ENCODE data around the gene KRTCAP2. TPM values are rescaled to one million over a fixed set of nuclear protein-coding genes. Genes with fewer than 3 reads are reported as not detected.
A peak's percentile ranks its signal among the peaks of the same experiment; 100 is the strongest.
"Not testable (repeated sequence)": the region's sequence is repeated elsewhere in the genome, so short reads cannot be mapped to it uniquely, and the experiment has no call there.

The KRTCAP2 gene
- total RNA-seq, 6 experiments from 2014 or later: 231 to 351 (median 285) TPM

DNA sequence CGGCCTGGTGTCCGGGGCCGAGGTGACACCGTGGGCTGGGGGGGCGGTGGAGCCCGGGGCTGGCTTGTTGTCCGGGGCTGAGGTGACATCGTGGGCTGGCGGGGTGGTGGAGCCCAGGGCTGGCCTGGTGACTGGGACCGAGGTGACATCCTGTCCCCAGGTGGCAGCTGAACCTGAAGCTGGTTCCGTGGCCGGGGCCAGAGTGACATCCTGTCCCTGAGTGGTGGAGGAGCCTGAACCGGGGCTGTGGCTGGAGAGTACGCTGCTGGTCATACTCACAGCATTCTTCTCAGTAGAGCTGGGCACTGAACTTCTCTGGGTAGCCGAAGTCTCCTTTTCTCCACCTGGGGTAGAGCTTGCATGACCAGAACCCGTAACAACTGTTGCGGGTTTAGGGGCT lies 18.8 kb upstream of the KRTCAP2 start:
- Mint-ChIP-seq H3K4me1 (ENCODE audit: low read depth) (peaks cover 36% of the 10 kb centered on the region), H3K27me3 (ENCODE audit: insufficient read depth) (peaks cover 12% of the 10 kb centered on the region), H3K9me3 (no peaks in the 10 kb centered on the region), H3K27ac (peak overlapping the region; percentile 55; the same call in 1 of the 2 replicates), H3K4me3 (no peak overlapping the region), H3K36me3 (ENCODE audit: low read depth) (peaks cover 11% of the 10 kb centered on the region)
- no peak for DNase-seq
- TF ChIP-seq, protein P1, sequence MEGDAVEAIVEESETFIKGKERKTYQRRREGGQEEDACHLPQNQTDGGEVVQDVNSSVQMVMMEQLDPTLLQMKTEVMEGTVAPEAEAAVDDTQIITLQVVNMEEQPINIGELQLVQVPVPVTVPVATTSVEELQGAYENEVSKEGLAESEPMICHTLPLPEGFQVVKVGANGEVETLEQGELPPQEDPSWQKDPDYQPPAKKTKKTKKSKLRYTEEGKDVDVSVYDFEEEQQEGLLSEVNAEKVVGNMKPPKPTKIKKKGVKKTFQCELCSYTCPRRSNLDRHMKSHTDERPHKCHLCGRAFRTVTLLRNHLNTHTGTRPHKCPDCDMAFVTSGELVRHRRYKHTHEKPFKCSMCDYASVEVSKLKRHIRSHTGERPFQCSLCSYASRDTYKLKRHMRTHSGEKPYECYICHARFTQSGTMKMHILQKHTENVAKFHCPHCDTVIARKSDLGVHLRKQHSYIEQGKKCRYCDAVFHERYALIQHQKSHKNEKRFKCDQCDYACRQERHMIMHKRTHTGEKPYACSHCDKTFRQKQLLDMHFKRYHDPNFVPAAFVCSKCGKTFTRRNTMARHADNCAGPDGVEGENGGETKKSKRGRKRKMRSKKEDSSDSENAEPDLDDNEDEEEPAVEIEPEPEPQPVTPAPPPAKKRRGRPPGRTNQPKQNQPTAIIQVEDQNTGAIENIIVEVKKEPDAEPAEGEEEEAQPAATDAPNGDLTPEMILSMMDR (IDR thresholded peaks at IDR 0.05): no peak

DNA sequence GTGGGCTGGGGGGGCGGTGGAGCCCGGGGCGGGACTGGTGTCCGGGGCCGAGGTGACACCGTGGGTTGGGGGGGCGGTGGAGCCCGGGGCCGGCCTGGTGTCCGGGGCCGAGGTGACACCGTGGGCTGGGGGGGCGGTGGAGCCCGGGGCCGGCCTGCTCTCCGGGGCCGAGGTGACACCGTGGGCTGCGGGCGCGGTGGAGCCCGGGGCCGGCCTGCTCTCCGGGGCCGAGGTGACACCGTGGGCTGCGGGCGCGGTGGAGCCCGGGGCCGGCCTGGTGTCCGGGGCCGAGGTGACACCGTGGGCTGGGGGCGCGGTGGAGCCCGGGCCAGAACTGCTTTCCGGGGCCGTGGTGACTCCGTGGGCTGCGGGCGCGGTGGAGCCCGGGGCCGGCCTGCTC lies 16.8 kb upstream of the KRTCAP2 start:
- not testable (repeated sequence) for H3K4me3 Mint-ChIP-seq; DNase-seq; H3K36me3 Mint-ChIP-seq (ENCODE audit: low read depth); H3K9me3 Mint-ChIP-seq; H3K27ac Mint-ChIP-seq
- Mint-ChIP-seq H3K27me3 (ENCODE audit: insufficient read depth) (peaks cover 12% of the 10 kb centered on the region), H3K4me1 (ENCODE audit: low read depth) (peaks cover 22% of the 10 kb centered on the region)

DNA sequence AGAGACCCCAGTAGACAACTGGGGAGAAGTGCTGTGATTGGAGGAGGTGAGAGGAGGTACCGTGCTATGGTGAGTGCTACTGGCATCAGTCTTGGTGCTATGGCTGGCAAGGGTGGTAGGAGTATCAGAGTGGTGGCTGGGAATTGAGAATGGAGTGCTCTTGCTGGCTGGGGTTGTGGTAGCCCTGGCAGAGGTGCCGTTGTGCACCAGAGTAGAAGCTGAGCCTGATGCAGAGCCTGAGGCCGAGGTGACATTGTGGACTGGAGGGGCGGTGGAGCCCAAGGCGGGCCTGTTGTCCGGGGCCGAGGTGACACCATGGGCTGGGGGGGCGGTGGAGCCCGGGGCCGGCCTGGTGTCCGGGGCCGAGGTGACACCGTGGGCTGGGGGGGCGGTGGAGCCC lies 15.2 kb upstream of the KRTCAP2 start:
- Mint-ChIP-seq H3K9me3 (no peaks in the 10 kb centered on the region), H3K27ac (peak overlapping the region; percentile 36), H3K4me1 (ENCODE audit: low read depth) (peaks cover 9% of the 10 kb centered on the region), H3K27me3 (ENCODE audit: insufficient read depth) (peaks cover 2% of the 10 kb centered on the region; the same call in 1 of the 2 replicates), H3K4me3 (no peak overlapping the region), H3K36me3 (ENCODE audit: low read depth) (peaks cover 5% of the 10 kb centered on the region; the same call in 1 of the 2 replicates)
- TF ChIP-seq, protein P1 (IDR thresholded peaks at IDR 0.05): no peak
- no peak for DNase-seq

DNA sequence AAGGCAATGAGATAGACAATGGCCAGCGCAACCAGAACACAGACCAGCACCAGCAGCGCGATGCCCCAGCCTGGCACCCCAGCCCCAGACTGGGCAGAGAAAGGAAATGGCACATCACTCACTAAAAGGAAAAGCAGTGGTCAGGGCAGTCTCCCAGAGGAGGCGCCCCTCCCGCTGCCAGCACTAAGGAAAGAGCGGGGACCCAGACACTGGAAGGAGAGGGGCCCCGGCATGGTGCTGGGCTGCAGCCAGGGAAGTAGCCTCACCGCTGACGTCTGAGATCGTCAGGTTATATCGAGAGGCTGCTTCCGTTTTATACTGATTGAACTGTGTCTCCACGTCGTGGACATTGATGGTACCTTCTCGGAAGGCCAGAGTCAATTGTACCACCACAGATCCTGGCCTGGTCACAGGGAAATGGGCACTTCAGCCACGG lies 14.4 kb upstream of the KRTCAP2 start:
- Mint-ChIP-seq H3K36me3 (ENCODE audit: low read depth) (peaks cover 5% of the 10 kb centered on the region; the same call in 1 of the 2 replicates), H3K9me3 (no peaks in the 10 kb centered on the region), H3K27ac (no peak overlapping the region), H3K4me3 (no peak overlapping the region), H3K4me1 (ENCODE audit: low read depth) (0 out of 2 replicates have a peak, but pooled peaks cover 7% of the 10 kb centered on the region), H3K27me3 (ENCODE audit: insufficient read depth) (peaks cover 2% of the 10 kb centered on the region; the same call in 1 of the 2 replicates)
- TF ChIP-seq, protein P1 (IDR thresholded peaks at IDR 0.05): no peak
- no peak for DNase-seq

DNA sequence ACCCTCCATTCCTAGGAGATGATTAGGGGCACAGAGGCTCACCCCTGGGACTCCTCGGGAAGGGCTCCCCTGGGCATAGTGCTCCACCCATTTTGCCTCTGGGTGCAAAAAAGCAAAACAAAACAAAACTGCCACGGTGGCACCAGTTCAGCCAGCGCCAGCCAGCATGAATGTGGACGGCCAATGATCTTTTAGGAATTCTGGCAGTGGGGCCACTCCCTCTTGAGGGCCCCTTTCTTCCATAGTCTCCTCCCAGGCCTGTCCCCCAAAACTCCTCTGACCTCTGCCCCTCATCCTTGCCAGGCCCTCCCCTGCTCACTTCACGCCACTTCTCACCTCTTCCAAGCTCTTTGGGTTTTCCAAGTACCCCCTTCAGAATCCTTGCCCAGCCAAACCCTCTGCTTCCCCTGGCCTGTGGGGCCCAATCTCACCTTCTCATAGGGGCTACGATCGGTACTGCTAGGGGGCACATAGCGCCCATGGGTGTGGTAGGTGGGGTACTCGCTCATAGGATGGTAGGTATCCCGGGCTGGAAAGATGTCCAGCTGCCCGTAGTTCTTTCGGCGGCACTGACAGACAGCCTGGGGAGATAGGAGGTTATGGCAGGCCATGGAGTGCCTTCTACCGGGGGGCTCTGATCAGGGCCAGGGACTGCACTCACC lies 13.8 kb upstream of the KRTCAP2 start:
- DNase-seq: no peak
- Mint-ChIP-seq H3K9me3 (no peaks in the 10 kb centered on the region), H3K27ac (no peak overlapping the region), H3K4me3 (no peak overlapping the region), H3K36me3 (ENCODE audit: low read depth) (peaks cover 5% of the 10 kb centered on the region; the same call in 1 of the 2 replicates), H3K27me3 (ENCODE audit: insufficient read depth) (no peaks in the 10 kb centered on the region; the same call in 1 of the 2 replicates), H3K4me1 (ENCODE audit: low read depth) (0 out of 2 replicates have a peak, but pooled peaks cover 7% of the 10 kb centered on the region)
- TF ChIP-seq, protein P1 (IDR thresholded peaks at IDR 0.05): no peak

DNA sequence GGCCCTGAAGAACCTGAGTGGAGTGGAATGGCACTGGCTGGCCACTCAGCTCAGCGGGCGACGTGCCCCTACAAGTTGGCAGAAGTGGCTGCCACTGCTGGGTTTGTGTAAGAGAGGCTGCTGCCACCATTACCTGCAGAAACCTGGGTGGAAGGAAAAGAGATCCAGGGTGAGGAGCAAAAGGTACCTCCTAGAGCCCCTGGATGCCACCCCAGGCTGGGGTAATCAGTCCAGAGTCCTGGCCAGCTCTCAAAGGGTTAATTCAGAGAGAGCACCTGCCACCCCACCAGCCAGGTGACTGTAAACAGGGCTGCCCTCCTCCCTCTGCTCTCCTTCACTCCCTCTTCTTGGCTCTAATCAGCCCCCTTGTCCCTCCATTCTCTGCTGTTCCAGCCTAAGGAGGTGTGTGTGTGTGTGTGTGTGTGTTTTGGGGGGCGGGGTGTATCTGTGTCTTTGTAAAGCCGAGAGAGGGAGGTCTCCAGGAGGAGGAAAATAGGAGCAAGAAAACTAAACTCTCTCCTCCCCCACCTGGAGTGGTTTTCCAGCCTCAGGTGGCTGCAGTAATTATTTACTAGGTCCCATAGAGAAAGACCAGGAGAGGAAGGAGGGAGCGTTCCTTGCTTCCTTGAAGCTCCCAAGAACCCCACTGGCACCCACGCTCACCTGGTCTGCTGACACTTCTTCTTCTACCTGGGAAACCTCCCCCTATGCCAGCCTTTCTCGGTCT lies 13.1 kb upstream of the KRTCAP2 start:
- Mint-ChIP-seq H3K36me3 (ENCODE audit: low read depth) (peaks cover 5% of the 10 kb centered on the region; the same call in 1 of the 2 replicates), H3K27ac (no peak overlapping the region), H3K4me3 (no peak overlapping the region), H3K9me3 (no peaks in the 10 kb centered on the region), H3K27me3 (ENCODE audit: insufficient read depth) (no peaks in the 10 kb centered on the region; the same call in 1 of the 2 replicates), H3K4me1 (ENCODE audit: low read depth) (0 out of 2 replicates have a peak, but pooled peaks cover 7% of the 10 kb centered on the region)
- TF ChIP-seq, protein P1 (IDR thresholded peaks at IDR 0.05): no peak
- no peak for DNase-seq

Data from HFFc6 (cell line).